Measurements from ENCODE around the gene WNT9A.
"Not testable (repeated sequence)": the region's sequence is repeated elsewhere in the genome, so short reads cannot be mapped to it uniquely, and the experiment has no call there.

The WNT9A gene

GRCh38 chr1:227970076-227970995 lies 22.6 kb upstream of the WNT9A start:
- not testable (repeated sequence) for H3K36me3 ChIP-seq (ENCODE audit: insufficient read depth, low read length); H3K27ac ChIP-seq (ENCODE audit: low read depth, low read length); H3K9ac ChIP-seq (ENCODE audit: low read length); H3K4me3 ChIP-seq (ENCODE audit: low read depth in 1 of 2, low read length in 2 of 2); H3K9me3 ChIP-seq (ENCODE audit: low read length); H3K27me3 ChIP-seq (ENCODE audit: control insufficient read depth in 1 of 2, insufficient read depth in 2 of 2, low read length in 2 of 2); H3K4me1 ChIP-seq (ENCODE audit: insufficient read depth, low read length)

- not testable (repeated sequence) for H3K27ac ChIP-seq (ENCODE audit: low read depth, low read length); H3K9ac ChIP-seq (ENCODE audit: low read length); H3K9me3 ChIP-seq (ENCODE audit: low read length); H3K36me3 ChIP-seq (ENCODE audit: insufficient read depth, low read length); H3K4me1 ChIP-seq (ENCODE audit: insufficient read depth, low read length); H3K4me3 ChIP-seq (ENCODE audit: low read depth in 1 of 2, low read length in 2 of 2); H3K27me3 ChIP-seq (ENCODE audit: control insufficient read depth in 1 of 2, insufficient read depth in 2 of 2, low read length in 2 of 2)
Observed at GRCh38 chr1:227967815-227968214, 20.1 kb upstream of the WNT9A start.

- H3K9ac ChIP-seq (ENCODE audit: low read length); H3K9me3 ChIP-seq (ENCODE audit: low read length): not testable (repeated sequence)
Observed at GRCh38 chr1:227966733-227967132, 19.0 kb upstream of the WNT9A start.

GRCh38 chr1:227961651-227962466 lies 14.1 kb upstream of the WNT9A start:
- no peak overlapping the region for H3K4me3 ChIP-seq (ENCODE audit: low read depth in 1 of 2, low read length in 2 of 2)
- H3K9me3 ChIP-seq (ENCODE audit: low read length), result no peaks in the 10 kb centered on the region
- no peaks in the 10 kb centered on the region for H3K4me1 ChIP-seq (ENCODE audit: insufficient read depth, low read length)
- peaks cover 0 to 5% of the 10 kb centered on the region in 2 donors for H3K27me3 ChIP-seq (ENCODE audit: control insufficient read depth in 1 of 2, insufficient read depth in 2 of 2, low read length in 2 of 2)
- no peak overlapping the region for H3K9ac ChIP-seq (ENCODE audit: low read length)
- no peaks in the 10 kb centered on the region for H3K36me3 ChIP-seq (ENCODE audit: insufficient read depth, low read length)
- no peak overlapping the region for H3K27ac ChIP-seq (ENCODE audit: low read depth, low read length)

More at GRCh38 chr1:227966733-227967132, 19.0 kb upstream of the WNT9A start:
- not testable (repeated sequence) for H3K4me3 ChIP-seq (ENCODE audit: low read depth in 1 of 2, low read length in 2 of 2); H3K4me1 ChIP-seq (ENCODE audit: insufficient read depth, low read length); H3K27me3 ChIP-seq (ENCODE audit: control insufficient read depth in 1 of 2, insufficient read depth in 2 of 2, low read length in 2 of 2); H3K36me3 ChIP-seq (ENCODE audit: insufficient read depth, low read length); H3K27ac ChIP-seq (ENCODE audit: low read depth, low read length)

GRCh38 chr1:227959325-227959860 lies 11.7 kb upstream of the WNT9A start:
- Histone ChIP-seq H3K27me3 (ENCODE audit: control insufficient read depth in 1 of 2, insufficient read depth in 2 of 2, low read length in 2 of 2) (peaks cover 0 to 5% of the 10 kb centered on the region in 2 donors), H3K4me1 (ENCODE audit: insufficient read depth, low read length) (no peaks in the 10 kb centered on the region), H3K36me3 (ENCODE audit: insufficient read depth, low read length) (no peaks in the 10 kb centered on the region), H3K9ac (ENCODE audit: low read length) (no peak overlapping the region), H3K4me3 (ENCODE audit: low read depth in 1 of 2, low read length in 2 of 2) (no peak overlapping the region), H3K9me3 (ENCODE audit: low read length) (peaks cover 11% of the 10 kb centered on the region), H3K27ac (ENCODE audit: low read depth, low read length) (no peak overlapping the region)

- no peak overlapping the region for H3K27ac ChIP-seq (ENCODE audit: low read depth, low read length)
- no peaks in the 10 kb centered on the region for H3K36me3 ChIP-seq (ENCODE audit: insufficient read depth, low read length)
- no peak overlapping the region for H3K9ac ChIP-seq (ENCODE audit: low read length)
- H3K27me3 ChIP-seq (ENCODE audit: control insufficient read depth in 1 of 2, insufficient read depth in 2 of 2, low read length in 2 of 2), result peaks cover 0 to 5% of the 10 kb centered on the region in 2 donors
- peaks cover 11% of the 10 kb centered on the region for H3K9me3 ChIP-seq (ENCODE audit: low read length)
- no peaks in the 10 kb centered on the region for H3K4me1 ChIP-seq (ENCODE audit: insufficient read depth, low read length)
- H3K4me3 ChIP-seq (ENCODE audit: low read depth in 1 of 2, low read length in 2 of 2), result no peak overlapping the region
Observed at GRCh38 chr1:227958617-227959324, 11.0 kb upstream of the WNT9A start.

GRCh38 chr1:227955808-227956207 lies 8.1 kb upstream of the WNT9A start:
- Histone ChIP-seq H3K36me3 (ENCODE audit: insufficient read depth, low read length) (no peaks in the 10 kb centered on the region), H3K4me1 (ENCODE audit: insufficient read depth, low read length) (no peaks in the 10 kb centered on the region), H3K27ac (ENCODE audit: low read depth, low read length) (no peak overlapping the region), H3K9ac (ENCODE audit: low read length) (no peak overlapping the region), H3K4me3 (ENCODE audit: low read depth in 1 of 2, low read length in 2 of 2) (no peak overlapping the region), H3K9me3 (ENCODE audit: low read length) (peaks cover 11% of the 10 kb centered on the region), H3K27me3 (ENCODE audit: control insufficient read depth in 1 of 2, insufficient read depth in 2 of 2, low read length in 2 of 2) (peaks cover 0 to 9% of the 10 kb centered on the region in 2 donors)

- Histone ChIP-seq H3K9ac (ENCODE audit: low read length) (no peak overlapping the region), H3K27ac (ENCODE audit: low read depth, low read length) (no peak overlapping the region), H3K36me3 (ENCODE audit: insufficient read depth, low read length) (no peaks in the 10 kb centered on the region), H3K27me3 (ENCODE audit: control insufficient read depth in 1 of 2, insufficient read depth in 2 of 2, low read length in 2 of 2) (peaks cover 0 to 9% of the 10 kb centered on the region in 2 donors), H3K4me3 (ENCODE audit: low read depth in 1 of 2, low read length in 2 of 2) (no peak overlapping the region), H3K4me1 (ENCODE audit: insufficient read depth, low read length) (peaks cover 2% of the 10 kb centered on the region), H3K9me3 (ENCODE audit: low read length) (peaks cover 11% of the 10 kb centered on the region)
Observed at GRCh38 chr1:227954163-227954850, 6.6 kb upstream of the WNT9A start.

GRCh38 chr1:227953022-227953412 lies 5.3 kb upstream of the WNT9A start:
- H3K27ac ChIP-seq (ENCODE audit: low read depth, low read length), result no peak overlapping the region
- H3K4me1 ChIP-seq (ENCODE audit: insufficient read depth, low read length), result peaks cover 12% of the 10 kb centered on the region
- H3K36me3 ChIP-seq (ENCODE audit: insufficient read depth, low read length), result no peaks in the 10 kb centered on the region
- H3K27me3 ChIP-seq (ENCODE audit: control insufficient read depth in 1 of 2, insufficient read depth in 2 of 2, low read length in 2 of 2), result peaks cover 0 to 4% of the 10 kb centered on the region in 2 donors
- no peak overlapping the region for H3K9ac ChIP-seq (ENCODE audit: low read length)
- peaks cover 11% of the 10 kb centered on the region for H3K9me3 ChIP-seq (ENCODE audit: low read length)
- no peak overlapping the region for H3K4me3 ChIP-seq (ENCODE audit: low read depth in 1 of 2, low read length in 2 of 2)

GRCh38 chr1:227952374-227953021 lies 4.8 kb upstream of the WNT9A start:
- H3K4me3 ChIP-seq (ENCODE audit: low read depth in 1 of 2, low read length in 2 of 2), result no peak overlapping the region
- H3K36me3 ChIP-seq (ENCODE audit: insufficient read depth, low read length), result no peaks in the 10 kb centered on the region
- H3K9ac ChIP-seq (ENCODE audit: low read length), result no peak overlapping the region
- peaks cover 11% of the 10 kb centered on the region for H3K9me3 ChIP-seq (ENCODE audit: low read length)
- H3K27ac ChIP-seq (ENCODE audit: low read depth, low read length), result no peak overlapping the region
- H3K4me1 ChIP-seq (ENCODE audit: insufficient read depth, low read length), result peaks cover 12% of the 10 kb centered on the region
- peaks cover 0 to 4% of the 10 kb centered on the region in 2 donors for H3K27me3 ChIP-seq (ENCODE audit: control insufficient read depth in 1 of 2, insufficient read depth in 2 of 2, low read length in 2 of 2)

Measured in muscle layer of colon (tissue), 2 donors.